ENCODE results near the gene HOOK2. TPM values are rescaled to one million over a fixed set of nuclear protein-coding genes. Genes with fewer than 3 reads are reported as not detected.

Gene HOOK2
- total RNA-seq, 1 donor from 2014 or later, result 17.9 TPM

GRCh38 chr19:12794196-12794941, 19.0 kb upstream of the HOOK2 start:
- intact Hi-C loops (cut with micrococcal nuclease), result loop anchor here (5.0 kb wide), 1 partner anchor 182 kb away; the partner anchor contains the start of genes ZNF490 and ZNF791

GRCh38 chr19:12793290-12794195, 18.2 kb upstream of the HOOK2 start:
- intact Hi-C loops (cut with micrococcal nuclease), result loop anchor here (1.0 to 5.0 kb wide), 2 partner anchors 71 to 181 kb away; partner anchors contain the start of genes ZNF490 and ZNF791

- intact Hi-C loops (cut with micrococcal nuclease), result loop anchor here (1.0 to 5.0 kb wide), 2 partner anchors 71 to 181 kb away; partner anchors contain the start of genes ZNF490 and ZNF791
These were observed 17.5 kb upstream of the HOOK2 start for GRCh38 chr19:12792853-12793289.

GRCh38 chr19:12792051-12792852, 16.9 kb upstream of the HOOK2 start:
- intact Hi-C loops (cut with micrococcal nuclease), result loop anchor here (5.0 kb wide), 1 partner anchor 180 kb away; the partner anchor contains the start of genes ZNF490 and ZNF791

GRCh38 chr19:12791345-12792050, 16.1 kb upstream of the HOOK2 start, which contains the start of gene JUNB:
Gene JUNB, plus strand, starts transcription at chr19:12791486. Its CDS starts 286 bp downstream, at chr19:12791772.
- intact Hi-C loops (cut with micrococcal nuclease), result loop anchor here (1.0 to 5.0 kb wide), 6 partner anchors 9 to 364 kb away; partner anchors contain the start of genes CALR, DHPS, IER2 and STX10

GRCh38 chr19:12790628-12791344, 15.4 kb upstream of the HOOK2 start:
- intact Hi-C loops (cut with micrococcal nuclease), result loop anchor here (1.0 to 5.0 kb wide), 6 partner anchors 8 to 365 kb away; partner anchors contain the start of genes CALR, DHPS, IER2 and STX10

- intact Hi-C loops (cut with micrococcal nuclease), result loop anchor here (1.0 to 10.0 kb wide), 6 partner anchors 12 to 1735 kb away; partner anchors contain the start of genes CALR, DHPS, IER2 and STX10
These were observed 14.7 kb upstream of the HOOK2 start for GRCh38 chr19:12789904-12790619.

- intact Hi-C loops (cut with micrococcal nuclease), result loop anchor here (1.0 to 10.0 kb wide), 2 partner anchors 11 to 1736 kb away; partner anchors contain the start of gene TECR
These were observed 13.9 kb upstream of the HOOK2 start for GRCh38 chr19:12789098-12789903.

- intact Hi-C loops (cut with micrococcal nuclease), result loop anchor here (1.0 to 10.0 kb wide), 2 partner anchors 10 to 1736 kb away; partner anchors contain the start of gene TECR
These were observed 13.3 kb upstream of the HOOK2 start for GRCh38 chr19:12788682-12789097.

GRCh38 chr19:12788042-12788681, 12.8 kb upstream of the HOOK2 start:
- intact Hi-C loops (cut with micrococcal nuclease), result loop anchor here (10.0 kb wide), 1 partner anchor 1737 kb away; the partner anchor contains the start of gene TECR

GRCh38 chr19:12787458-12787857, 12.1 kb upstream of the HOOK2 start:
- intact Hi-C loops (cut with micrococcal nuclease), result loop anchor here (10.0 kb wide), 1 partner anchor 1737 kb away; the partner anchor contains the start of gene TECR

- intact Hi-C loops (cut with micrococcal nuclease), result loop anchor here (10.0 kb wide), 1 partner anchor 1738 kb away; the partner anchor contains the start of gene TECR
These were observed 11.6 kb upstream of the HOOK2 start for GRCh38 chr19:12786952-12787351.

- intact Hi-C loops (cut with micrococcal nuclease), result loop anchor here (10.0 kb wide), 1 partner anchor 1738 kb away; the partner anchor contains the start of gene TECR
These were observed 11.0 kb upstream of the HOOK2 start for GRCh38 chr19:12786141-12786870.

- intact Hi-C loops (cut with micrococcal nuclease), result loop anchor here (10.0 kb wide), 1 partner anchor 1739 kb away; the partner anchor contains the start of gene TECR
These were observed 10.2 kb upstream of the HOOK2 start for GRCh38 chr19:12785431-12786031.

- intact Hi-C loops (cut with micrococcal nuclease), result loop anchor here (10.0 kb wide), 1 partner anchor 1740 kb away; the partner anchor contains the start of gene TECR
These were observed 9.6 kb upstream of the HOOK2 start for GRCh38 chr19:12784871-12785430.

Data from T-helper 1 cell treated with Interleukin-12 subunit alpha and Interleukin-12 subunit beta and Interleukin-4 antibody, amounts not matched to agents 30 ng/mL and 1 ng/mL, for 36 hours (primary cell).